ENCODE measurements around the gene RBM20.

- TF ChIP-seq POLR2AphosphoS5 (IDR thresholded peaks at IDR 0.05), result no peak
- TF ChIP-seq CTCF (IDR thresholded peaks at IDR 0.05), result no peak
These were observed 183.7 kb downstream of the RBM20 start for GRCh38 chr10:110827875-110828274.

All from suprapubic skin (tissue), 3 donors.